ENCODE results near the gene RGN.

RGN gene

DNA sequence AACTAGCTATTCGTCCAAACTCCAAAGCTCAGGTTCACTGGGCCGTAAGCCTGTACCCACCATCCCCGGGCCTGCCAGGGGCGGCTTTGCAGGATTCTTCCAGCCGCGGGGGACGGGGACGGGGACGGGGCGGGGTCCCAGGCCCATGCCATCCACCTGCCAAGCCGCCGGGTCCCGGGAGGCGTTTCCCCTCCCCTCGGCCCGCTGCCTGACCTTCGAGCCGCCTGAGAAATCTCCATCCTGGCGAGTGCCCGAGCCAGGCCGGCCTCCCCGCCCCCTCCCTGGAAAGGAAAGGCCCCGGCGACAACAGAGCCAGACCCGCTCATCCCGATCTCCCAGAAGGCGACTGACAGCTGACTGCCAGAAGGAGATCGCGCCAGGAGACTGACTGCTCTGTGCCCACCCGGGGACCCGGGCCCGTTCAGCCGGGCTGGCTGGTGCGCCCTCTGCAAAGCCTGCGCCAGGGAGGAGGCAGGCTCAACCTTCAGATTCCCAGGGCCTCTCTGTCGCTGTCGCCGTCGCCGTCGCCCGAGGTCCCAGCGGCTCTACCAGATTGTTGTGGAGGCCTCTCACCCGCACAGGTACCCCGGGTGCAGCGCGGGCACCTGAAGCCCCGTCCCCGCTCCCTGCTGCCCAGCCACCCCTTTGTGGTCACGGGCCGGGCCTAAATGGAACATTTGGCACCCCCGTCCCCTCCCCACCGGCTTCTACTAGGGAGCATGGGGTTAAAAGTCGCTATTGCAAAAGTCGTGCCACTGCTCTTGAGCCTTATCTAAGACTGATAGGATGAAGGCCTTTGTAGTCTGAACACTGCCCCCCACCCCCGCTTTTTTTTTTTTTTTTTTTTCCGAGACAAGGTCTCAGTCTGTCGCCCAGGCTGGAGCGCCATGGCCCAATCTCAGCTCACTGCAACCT is at the start of gene RGN:
Gene RGN, plus strand, starts transcription at position 315 of the 915 bp plus-strand sequence. CDS start 2,702 bp downstream, outside the sequence.
- no peak within 1 kb of the TSS for H3K27ac ChIP-seq
- TF ChIP-seq CTCF (IDR thresholded peaks at IDR 0.05) = no peak
- no peak for TF ChIP-seq ZFX (IDR thresholded peaks at IDR 0.05; ENCODE audit: borderline replicate concordance)

GRCh38 chrX:47030339-47030738 is 47.9 kb upstream of the RGN start:
- H3K27ac ChIP-seq = no peak overlapping the region

GRCh38 chrX:47047989-47048388 is 30.3 kb upstream of the RGN start:
- no peak for TF ChIP-seq CTCF (IDR thresholded peaks at IDR 0.05)
- TF ChIP-seq ZFX (IDR thresholded peaks at IDR 0.05; ENCODE audit: borderline replicate concordance) = no peak
- no peak overlapping the region for H3K27ac ChIP-seq

More at GRCh38 chrX:47030339-47030738, 47.9 kb upstream of the RGN start:
- no peak for TF ChIP-seq ZFX (IDR thresholded peaks at IDR 0.05; ENCODE audit: borderline replicate concordance)
- peak; percentile 64 for TF ChIP-seq CTCF (IDR thresholded peaks at IDR 0.05)

GRCh38 chrX:47059142-47059874 is 18.9 kb upstream of the RGN start:
- no peak for TF ChIP-seq CTCF (IDR thresholded peaks at IDR 0.05)
- no peak for TF ChIP-seq ZFX (IDR thresholded peaks at IDR 0.05; ENCODE audit: borderline replicate concordance)

DNA sequence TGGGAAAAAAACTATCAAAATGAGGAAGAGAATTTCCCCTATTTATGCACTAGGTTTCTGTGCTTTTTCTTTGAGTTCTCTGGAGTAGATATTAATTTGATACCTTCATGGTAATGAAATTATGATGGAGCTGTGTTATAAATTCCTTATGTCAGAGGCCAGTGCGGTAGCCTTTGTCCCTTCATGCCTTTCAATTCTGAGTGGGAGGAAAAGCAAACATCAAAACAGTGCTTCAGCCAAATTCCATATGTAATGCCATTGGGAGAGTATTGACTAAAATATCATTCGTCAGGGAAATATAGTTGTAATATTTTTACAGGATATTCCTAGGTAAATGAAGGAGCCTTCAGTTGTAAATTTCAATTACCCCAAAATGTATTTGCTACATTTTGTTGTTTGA is 17.5 kb upstream of the RGN start:
- TF ChIP-seq ZFX (IDR thresholded peaks at IDR 0.05; ENCODE audit: borderline replicate concordance) (no peak), CTCF (IDR thresholded peaks at IDR 0.05) (no peak)
- no peak overlapping the region for H3K27ac ChIP-seq

More at GRCh38 chrX:47059142-47059874, 18.9 kb upstream of the RGN start:
- no peak overlapping the region for H3K27ac ChIP-seq

- TF ChIP-seq ZFX (IDR thresholded peaks at IDR 0.05; ENCODE audit: borderline replicate concordance) (no peak), CTCF (IDR thresholded peaks at IDR 0.05) (no peak)
- H3K27ac ChIP-seq = no peak overlapping the region
Measured at GRCh38 chrX:47061238-47061919, 16.9 kb upstream of the RGN start.
